ENCODE results near the gene MYO5C. TPM values are rescaled to one million over a fixed set of nuclear protein-coding genes. Genes with fewer than 3 reads are reported as not detected.

MYO5C gene
- total and polyA plus RNA-seq, 2 of the 13 experiments (the other 11 are each of a cell fraction or from before 2014, with no cell fraction given) = 15.7 to 23.7 TPM

DNA sequence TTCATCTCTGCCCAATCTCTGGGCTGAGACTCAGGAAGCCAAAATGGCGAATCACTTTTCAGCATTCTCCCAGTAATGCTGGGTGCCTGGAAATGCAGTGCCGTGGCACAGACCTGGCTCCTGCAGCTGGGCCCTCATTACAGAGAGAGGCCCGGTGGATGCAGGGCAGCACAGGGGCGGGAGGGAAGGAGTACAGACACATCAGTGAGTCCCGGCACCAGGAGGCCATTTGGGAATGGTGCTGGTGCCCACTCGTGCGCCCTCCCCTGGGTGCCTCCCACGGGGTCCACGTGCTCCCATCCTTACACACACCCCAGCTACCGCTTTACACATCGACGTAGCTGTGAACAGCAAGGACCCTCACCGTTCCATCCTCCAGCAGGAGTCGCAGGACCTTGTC is 13.2 kb downstream of the MYO5C start:
- no peaks in the 10 kb centered on the region for H3K9me3 ChIP-seq (ENCODE audit: low read length)
- no peak overlapping the region for H3K4me3 ChIP-seq (replicated peaks in 1 of 3; ENCODE audit: insufficient read depth in 1 of 3, low read depth in 2 of 3, low read length in 3 of 3)
- BruUV-seq (replicated peaks) = no TSS peak
- peaks cover 9% of the 10 kb centered on the region for H3K79me2 ChIP-seq (ENCODE audit: insufficient read depth, low read length)
- H3K36me3 ChIP-seq (replicated peaks in 1 of 2; ENCODE audit: control insufficient read depth in 1 of 2, insufficient read depth in 2 of 2, low read length in 2 of 2) = peaks cover 7 to 27% of the 10 kb centered on the region in 2 experiments; a peak in 4 of 5 replicates
- no peak overlapping the region for H2AFZ ChIP-seq (ENCODE audit: low read length)
- H3K4me2 ChIP-seq (ENCODE audit: low read depth, low read length) = no peak overlapping the region
- peaks cover 48% of the 10 kb centered on the region for H3K4me1 ChIP-seq (ENCODE audit: insufficient read depth, low read length)
- POLR2A ChIA-PET = no interaction called here
- H3K27me3 ChIP-seq (ENCODE audit: control insufficient read depth in 1 of 2, insufficient read depth in 2 of 2, low read length in 2 of 2) = no peaks in the 10 kb centered on the region
- CTCF ChIA-PET (ENCODE audit: low intra/inter-chr PET ratio, low total read pairs) = no interaction called here
- H3K9ac ChIP-seq (ENCODE audit: insufficient read depth, low read depth, low read length) = no peak overlapping the region
- intact Hi-C loops (cut with micrococcal nuclease; ENCODE audit: unreplicated experiment) (no loop called here), in situ Hi-C loops (cut with HindIII; ENCODE audit: extremely low pct_ligation_motif_present, low pct_unique_long_range_greater_than_20kb) (no loop called here)
- no peak for FAIRE-seq
- TF ChIP-seq GPN1 (CRISPR knock-in tag; IDR thresholded peaks at IDR 0.05; ENCODE audit: borderline replicate concordance) (no peak), MED1 (CRISPR knock-in tag; IDR thresholded peaks at IDR 0.05) (no peak), HMG20B (CRISPR knock-in tag; conservative IDR thresholded peaks at IDR 0.05) (no peak), KLF13 (CRISPR knock-in tag; IDR thresholded peaks at IDR 0.05) (no peak), ZNF225 (CRISPR knock-in tag; IDR thresholded peaks at IDR 0.05) (no peak), ZBTB1 (CRISPR knock-in tag; IDR thresholded peaks at IDR 0.05; ENCODE audit: borderline replicate concordance) (no peak), RARA (CRISPR knock-in tag; IDR thresholded peaks at IDR 0.05) (no peak), MXD1 (CRISPR knock-in tag; IDR thresholded peaks at IDR 0.05) (no peak), SIX1 (CRISPR knock-in tag; IDR thresholded peaks at IDR 0.05; ENCODE audit: borderline replicate concordance) (no peak), ZNF652 (CRISPR knock-in tag; IDR thresholded peaks at IDR 0.05; ENCODE audit: borderline replicate concordance, low read depth) (no peak), GZF1 (CRISPR knock-in tag; IDR thresholded peaks at IDR 0.05) (no peak), SMARCE1 (IDR thresholded peaks at IDR 0.05; ENCODE audit: borderline replicate concordance) (no peak), GMEB1 (CRISPR knock-in tag; IDR thresholded peaks at IDR 0.05; ENCODE audit: borderline replicate concordance) (no peak), RFX3 (CRISPR knock-in tag; IDR thresholded peaks at IDR 0.05) (no peak), ZNF570 (CRISPR knock-in tag; IDR thresholded peaks at IDR 0.05; ENCODE audit: borderline replicate concordance) (no peak), ZNF839 (CRISPR knock-in tag; IDR thresholded peaks at IDR 0.05; ENCODE audit: borderline replicate concordance) (no peak), ZNF629 (CRISPR knock-in tag; conservative IDR thresholded peaks at IDR 0.05) (no peak)
- TF ChIP-seq, protein P1, sequence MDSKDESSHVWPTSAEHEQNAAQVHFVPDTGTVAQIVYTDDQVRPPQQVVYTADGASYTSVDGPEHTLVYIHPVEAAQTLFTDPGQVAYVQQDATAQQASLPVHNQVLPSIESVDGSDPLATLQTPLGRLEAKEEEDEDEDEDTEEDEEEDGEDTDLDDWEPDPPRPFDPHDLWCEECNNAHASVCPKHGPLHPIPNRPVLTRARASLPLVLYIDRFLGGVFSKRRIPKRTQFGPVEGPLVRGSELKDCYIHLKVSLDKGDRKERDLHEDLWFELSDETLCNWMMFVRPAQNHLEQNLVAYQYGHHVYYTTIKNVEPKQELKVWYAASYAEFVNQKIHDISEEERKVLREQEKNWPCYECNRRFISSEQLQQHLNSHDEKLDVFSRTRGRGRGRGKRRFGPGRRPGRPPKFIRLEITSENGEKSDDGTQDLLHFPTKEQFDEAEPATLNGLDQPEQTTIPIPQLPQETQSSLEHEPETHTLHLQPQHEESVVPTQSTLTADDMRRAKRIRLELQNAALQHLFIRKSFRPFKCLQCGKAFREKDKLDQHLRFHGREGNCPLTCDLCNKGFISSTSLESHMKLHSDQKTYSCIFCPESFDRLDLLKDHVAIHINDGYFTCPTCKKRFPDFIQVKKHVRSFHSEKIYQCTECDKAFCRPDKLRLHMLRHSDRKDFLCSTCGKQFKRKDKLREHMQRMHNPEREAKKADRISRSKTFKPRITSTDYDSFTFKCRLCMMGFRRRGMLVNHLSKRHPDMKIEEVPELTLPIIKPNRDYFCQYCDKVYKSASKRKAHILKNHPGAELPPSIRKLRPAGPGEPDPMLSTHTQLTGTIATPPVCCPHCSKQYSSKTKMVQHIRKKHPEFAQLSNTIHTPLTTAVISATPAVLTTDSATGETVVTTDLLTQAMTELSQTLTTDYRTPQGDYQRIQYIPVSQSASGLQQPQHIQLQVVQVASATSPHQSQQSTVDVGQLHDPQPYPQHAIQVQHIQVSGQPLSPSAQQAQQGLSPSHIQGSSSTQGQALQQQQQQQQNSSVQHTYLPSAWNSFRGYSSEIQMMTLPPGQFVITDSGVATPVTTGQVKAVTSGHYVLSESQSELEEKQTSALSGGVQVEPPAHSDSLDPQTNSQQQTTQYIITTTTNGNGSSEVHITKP (CRISPR knock-in tag; IDR thresholded peaks at IDR 0.05; ENCODE audit: low read depth) = no peak
- no peak for ATAC-seq
- DNase-seq (ENCODE audit: low spot score) = no peak
- whole genome bisulfite sequencing (ENCODE audit: low lambda C conversion rate) = 98% methylated on average over 13 of the region's 14 CpGs
- no peaks in the 10 kb centered on the region for H4K20me1 ChIP-seq (ENCODE audit: insufficient read depth, low read length)
- H3K27ac ChIP-seq (ENCODE audit: extremely low read length, insufficient read depth, low read length) = peak overlapping the region; percentile 75
